Measurements from ENCODE around the gene TTC7B.

The TTC7B gene

DNA sequence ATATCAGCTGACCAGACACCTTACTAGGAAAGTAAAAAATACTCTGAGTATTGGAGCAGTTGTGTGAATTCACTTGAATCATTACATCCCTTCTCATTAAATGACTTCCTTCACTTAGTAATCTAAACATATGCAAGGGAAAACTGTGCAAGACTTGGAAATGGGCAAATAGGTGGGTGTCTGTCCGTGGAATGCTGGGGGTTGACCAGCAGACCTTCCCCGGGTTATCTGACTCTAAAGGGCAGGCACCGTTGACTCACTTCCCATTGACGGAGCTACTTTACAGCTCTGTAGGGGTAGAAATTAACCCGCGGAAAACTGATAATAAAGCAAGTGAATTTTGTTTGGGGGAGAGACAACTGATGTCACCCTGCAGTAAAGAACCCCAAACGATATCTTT is 199.3 kb downstream of the TTC7B start:
- DNase-seq (ENCODE audit: low spot score): no peak

DNA sequence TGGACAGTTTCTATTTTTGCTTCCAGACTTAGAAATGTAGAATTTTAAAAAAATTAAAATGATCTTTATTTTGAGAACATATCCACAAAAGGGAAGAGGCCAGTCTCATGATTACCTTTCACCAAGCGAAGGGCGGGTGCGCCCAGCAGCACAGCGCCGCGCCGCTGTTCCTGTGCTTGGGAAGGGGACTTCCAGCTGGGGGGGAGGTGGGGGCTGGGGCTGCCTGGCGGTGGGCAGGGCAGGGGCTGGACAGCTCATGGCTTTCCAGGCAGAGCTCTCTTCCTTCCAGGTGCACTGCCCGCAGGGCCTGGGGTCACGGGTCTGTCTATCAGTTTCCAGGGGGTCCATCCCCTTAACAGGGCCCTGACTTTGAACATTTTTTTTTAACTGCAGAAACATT is 199.9 kb downstream of the TTC7B start:
- DNase-seq (ENCODE audit: low spot score): no peak

DNA sequence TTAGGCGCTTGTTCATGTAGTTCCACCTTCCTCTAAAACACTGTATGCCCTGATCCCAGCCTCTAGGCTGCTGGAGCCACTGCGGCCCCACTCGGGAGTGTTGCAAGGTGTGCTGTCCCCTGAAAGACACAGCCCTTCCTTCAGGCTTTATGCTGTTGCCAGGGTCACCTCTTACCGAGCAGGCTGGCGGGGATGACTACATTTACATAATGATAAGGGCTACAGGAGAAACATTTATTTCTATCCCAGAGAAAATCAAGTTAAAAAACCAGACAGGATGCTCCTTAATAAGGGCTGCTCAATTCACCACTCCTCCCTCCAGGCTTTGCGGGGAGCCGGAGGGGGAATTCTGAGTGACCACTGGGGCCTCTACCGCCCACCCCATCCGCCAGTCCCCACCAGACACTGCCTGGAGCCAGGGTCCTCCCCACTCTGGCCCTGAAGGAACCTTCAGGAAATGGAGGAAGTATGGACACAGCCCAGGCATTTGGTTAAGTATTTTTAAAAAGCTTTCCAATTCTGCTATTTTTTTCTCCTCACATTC is 200.6 kb downstream of the TTC7B start:
- no peak for DNase-seq (ENCODE audit: low spot score)

DNA sequence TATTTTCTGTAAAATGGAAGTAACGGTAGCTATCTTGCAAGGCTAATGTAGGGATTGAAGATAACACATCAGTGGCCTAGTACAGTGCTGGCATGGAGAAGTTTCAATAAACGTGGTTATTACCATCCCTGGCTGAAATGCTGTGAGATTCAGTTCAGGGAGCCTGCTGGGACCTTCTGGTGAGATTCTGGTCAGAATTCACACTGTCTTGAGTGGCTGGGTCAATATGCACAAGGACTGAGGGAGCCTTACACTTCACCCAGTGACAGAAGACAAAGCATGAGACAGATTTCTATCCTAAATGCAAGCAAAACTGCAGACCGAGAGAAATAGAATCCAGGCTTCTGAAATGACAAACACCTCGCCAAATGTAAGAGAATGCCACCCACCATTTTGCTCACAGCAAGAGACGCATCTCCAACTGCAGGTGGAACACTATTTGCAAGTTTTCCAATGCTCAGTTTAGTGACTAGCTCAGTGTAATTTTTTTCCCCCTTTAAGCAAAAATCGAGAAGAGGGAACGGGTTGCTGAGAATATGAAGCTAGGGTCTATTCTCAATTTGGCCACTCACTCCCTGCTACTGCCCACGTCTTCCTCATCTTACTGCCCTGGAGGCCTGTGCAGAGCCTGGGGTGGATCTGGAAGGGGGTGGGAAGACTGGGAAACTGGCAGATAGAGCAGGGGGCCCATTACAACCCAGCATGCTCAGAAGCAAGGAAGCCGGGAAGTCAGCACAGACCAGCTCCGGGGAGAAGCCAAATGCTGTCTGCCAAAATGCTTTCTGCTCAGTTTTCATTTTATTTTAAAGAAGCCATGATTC is 201.3 kb downstream of the TTC7B start:
- no peak for DNase-seq (ENCODE audit: low spot score)

DNA sequence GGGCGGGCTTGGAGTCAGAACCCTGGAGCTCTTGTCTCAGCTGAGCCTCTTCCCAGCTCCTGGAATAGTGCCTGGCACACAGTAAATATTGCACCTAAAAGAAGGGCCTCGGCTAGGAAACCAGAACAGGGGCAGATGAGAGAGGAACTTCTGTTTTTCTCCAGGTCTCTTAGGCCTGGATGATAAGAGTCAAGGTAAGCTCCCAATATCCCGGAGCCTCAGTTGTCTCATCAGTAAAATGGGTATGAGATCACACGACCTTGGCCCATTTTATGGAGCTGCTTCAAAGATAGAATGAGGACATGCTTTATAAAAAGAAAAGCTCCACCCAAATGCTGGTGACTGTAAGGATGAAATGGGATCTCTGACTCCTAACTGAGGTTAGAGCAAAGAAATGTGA is 202.2 kb downstream of the TTC7B start:
- DNase-seq (ENCODE audit: low spot score): no peak

DNA sequence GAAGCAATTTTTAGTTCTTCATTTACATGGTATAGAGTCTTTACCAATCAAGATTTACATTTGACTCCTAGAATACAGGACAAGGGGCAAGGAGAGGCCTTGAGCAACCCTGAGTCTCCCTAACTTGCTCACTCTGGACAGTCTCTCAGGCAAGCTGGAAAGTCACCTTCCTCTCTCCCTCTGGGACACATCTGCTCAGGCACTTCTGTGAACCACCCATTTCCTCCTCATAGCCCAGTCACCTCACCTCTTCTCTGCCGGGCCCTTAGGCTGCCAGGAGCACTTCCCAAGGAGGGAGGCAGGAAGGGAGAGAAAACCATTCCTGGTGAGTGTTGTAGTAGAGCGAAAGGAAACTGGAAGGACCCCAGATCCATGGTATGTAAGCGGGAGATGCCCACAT is 202.8 kb downstream of the TTC7B start:
- DNase-seq (ENCODE audit: low spot score): no peak

DNA sequence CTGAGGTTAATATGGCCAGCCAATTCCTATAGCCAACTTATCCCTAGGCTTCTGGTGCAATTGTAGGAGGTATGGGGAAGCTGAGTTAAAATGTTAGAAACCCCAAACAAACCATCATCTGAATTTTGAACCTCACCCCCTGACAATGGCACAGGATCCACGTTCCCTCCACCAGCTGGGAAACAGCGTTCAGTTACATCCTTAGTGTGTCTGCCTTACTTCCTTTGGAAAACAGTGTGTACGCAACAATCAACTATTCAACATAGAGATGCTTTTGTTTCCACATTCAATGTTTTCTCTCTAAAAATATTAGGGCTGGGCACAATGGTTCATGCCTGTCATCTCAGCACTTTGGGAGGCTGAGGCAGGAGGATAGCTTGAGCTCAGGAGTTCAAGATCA is 203.4 kb downstream of the TTC7B start:
- no peak for DNase-seq (ENCODE audit: low spot score)

DNA sequence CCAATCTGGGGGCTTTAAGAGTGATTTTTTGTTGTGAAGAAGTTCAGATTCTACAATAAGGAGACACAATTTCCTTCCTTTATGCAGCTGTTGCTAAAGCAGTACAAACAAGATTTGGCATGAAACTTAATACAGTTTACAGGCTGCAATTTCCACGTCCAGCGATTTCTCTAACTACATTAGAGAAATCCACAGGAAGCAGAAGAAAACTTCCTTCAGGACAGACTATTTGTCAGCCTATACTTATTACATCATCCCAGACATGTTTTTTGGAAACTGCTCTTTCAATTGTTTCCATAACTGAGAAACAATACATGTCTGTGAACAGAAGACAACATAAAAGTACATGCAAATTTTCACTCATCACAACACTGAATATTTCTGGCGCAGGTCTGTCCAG is 204.3 kb downstream of the TTC7B start:
- no peak for DNase-seq (ENCODE audit: low spot score)

DNA sequence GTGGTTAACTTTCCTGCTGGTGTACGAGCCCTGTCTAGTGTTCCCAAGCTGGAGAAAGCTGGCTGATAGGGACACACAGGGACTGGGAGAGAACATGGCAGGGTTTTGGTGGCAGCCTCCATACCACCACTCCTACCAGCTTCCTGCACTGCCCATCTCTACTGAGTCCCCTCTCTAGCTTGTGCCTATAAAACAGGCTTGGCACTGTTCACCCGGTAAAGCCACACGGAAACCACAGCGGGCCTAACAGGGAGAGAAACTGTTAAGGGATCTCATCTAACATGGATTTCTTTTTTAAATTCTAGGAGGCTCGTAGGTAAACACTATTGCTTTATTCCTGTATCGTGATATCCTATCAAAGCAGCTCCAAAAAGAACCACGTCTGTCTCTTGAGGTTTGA is 204.7 kb downstream of the TTC7B start:
- no peak for DNase-seq (ENCODE audit: low spot score)

DNA sequence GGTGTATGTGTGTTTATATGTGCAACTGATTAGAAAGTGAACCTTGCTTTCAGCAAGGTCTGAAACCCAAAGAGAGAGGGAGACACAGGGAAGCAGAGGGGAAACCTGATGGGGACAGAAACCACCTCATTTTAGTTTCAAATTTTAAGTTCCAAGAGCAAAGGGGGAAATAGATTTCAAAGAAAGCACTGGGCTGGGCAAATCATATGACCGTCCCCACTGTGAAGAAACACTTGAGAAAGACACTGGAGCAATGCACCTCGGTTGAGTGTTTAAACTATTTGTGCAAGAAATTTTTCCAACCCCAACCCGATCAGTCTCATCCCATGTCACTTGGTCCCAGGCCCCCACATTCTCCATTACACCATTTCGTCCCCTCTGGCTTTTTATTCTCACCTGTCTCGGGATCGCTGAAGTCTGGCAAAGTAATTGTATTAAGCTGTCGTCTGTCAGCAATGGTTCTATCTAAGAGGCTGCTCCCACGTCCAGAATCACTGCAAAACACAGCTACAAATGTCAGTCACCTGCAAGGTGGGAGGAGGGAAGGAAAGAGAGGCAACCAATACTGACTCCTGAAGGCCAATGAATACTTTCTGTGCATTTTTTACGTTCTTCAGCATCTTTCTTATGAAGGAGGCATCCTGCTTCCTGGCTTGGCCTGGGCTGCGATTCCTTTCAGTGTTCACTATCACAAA is 205.7 kb downstream of the TTC7B start:
- no peak for DNase-seq (ENCODE audit: low spot score)

DNA sequence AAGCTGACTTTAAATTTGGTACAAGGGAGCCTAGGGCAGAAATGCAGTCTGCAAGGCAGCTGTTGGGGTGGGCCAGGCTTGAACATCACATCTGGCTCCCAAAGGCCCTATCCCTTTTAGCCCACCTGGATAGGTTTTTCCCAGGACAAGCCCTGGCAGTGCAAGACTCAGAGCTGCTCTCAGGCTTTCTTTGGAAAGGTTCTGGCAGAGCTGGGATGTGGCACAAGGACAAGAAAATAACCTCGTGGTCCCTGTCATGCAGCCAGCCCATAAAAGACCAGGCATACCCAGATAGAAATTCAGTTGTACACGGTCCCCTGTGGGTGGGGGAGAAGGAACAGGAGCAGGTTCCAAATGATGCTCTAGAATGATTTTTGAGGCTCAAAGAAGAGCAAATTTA is 206.9 kb downstream of the TTC7B start:
- DNase-seq (ENCODE audit: low spot score): no peak

DNA sequence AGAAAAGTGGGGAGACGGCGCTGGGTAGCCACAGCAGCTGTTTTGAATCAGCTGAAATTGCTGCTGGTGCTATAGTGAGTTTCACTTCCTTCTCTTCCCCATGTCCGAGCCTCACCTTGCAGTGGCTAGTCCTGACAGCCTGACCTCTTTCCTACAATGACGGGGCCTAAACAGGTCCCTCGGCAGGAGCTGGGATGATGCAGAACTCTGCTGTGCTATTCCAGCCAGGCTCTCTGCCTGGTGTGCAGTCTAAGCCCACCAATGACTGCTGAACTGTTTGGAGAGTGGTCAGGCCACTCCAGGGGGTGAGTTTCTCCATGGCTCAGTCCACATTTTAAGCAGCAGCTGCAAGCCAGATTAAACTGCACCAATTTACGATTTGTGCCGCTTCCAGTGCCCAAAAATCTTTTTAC is 207.3 kb downstream of the TTC7B start:
- DNase-seq (ENCODE audit: low spot score): no peak

DNA sequence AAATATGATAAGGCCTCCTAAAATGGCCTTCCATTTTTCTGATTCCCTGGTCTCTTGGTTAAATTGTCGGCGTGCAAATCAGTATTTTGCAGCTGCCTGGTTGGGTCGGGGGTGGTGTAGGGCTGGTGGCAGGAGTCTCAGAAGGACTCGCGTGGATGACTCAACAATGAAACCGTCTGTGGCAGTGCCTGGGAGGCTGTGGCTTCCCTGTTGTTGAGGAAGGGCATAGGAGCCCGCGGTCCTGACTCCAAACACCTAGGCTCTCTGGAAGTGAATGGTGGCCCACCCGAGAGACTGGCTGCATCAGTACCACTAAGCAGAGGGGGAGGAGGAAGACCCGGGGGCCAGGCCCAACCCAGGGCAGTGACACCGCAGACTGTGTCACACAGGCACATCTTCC is 207.9 kb downstream of the TTC7B start:
- DNase-seq (ENCODE audit: low spot score): no peak

DNA sequence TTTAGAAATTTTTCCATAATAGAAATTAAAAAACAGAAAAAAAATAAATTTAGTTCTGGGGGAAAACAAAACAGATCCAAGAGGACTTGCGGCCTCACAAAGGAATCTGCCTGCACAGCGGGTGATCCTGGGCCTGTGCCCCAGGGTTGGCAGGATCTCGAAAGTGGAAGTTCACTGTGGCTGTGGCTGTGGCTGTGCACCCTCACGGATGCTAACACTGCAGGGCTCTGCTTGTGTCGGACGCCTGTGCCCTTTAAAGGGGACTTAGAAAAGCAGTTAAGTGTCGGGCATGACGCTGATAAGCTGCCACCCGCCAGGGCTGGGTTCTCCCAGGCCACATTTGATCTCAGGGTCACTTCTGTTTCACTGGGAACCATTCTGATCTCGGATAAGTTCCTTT is 209.1 kb downstream of the TTC7B start:
- DNase-seq (ENCODE audit: low spot score): no peak

DNA sequence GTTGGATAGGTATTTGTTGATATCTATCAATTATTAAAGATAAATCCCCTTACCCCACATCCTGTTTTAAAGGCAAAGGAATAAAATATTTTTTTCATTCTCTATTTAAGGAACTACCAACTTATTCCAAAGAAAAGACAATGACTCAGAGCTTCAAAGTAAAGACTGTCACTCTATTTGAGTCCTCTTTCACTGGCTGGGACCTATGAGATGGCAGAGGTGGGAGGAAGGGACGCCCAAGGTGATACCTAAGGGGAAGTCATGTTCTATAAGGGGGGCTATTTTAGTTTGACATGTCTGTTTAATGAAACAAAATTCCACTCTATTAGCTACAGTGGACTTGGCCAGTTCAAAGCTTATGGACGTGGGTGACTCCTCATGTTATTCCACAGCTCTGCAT is 209.8 kb downstream of the TTC7B start:
- DNase-seq (ENCODE audit: low spot score): no peak

DNA sequence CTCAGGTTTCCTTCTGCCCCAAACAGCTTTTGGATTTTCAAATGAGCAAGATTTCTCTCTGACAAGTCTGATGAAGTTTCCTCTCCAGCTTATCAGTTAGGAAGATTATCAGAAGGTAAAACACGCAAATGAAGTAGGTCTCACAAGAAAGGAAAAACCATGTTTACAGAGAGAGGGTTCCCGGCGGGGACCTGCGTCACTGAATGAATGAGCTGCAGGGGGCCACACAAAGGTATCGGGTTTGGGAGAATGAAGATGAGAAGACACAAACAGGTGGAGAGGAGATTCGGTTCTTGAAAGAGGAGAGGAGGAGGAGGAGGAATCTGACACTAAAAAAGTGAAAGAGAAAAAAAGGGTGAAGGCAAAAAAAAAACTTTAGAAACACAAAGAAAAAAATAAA is 210.8 kb downstream of the TTC7B start:
- DNase-seq (ENCODE audit: low spot score): no peak

DNA sequence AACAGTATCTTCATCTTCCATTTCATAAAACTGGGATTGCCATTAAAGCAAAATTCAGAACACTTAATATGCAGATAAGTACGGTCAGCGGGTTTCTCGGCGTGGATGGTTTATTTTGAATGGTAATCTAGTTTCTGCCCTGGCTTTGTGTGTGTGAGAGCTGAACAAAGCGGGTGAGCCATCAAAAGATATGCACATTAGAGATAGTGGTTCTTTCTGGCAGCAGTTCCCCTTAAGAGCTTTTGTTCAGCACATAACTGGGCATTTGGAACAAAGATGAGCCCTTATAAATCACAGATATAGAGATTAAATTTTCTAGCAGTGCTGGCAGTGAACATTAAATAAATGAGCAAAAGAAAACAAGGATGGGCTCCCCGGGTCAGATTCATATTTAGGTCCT is 211.9 kb downstream of the TTC7B start:
- DNase-seq (ENCODE audit: low spot score): no peak

DNA sequence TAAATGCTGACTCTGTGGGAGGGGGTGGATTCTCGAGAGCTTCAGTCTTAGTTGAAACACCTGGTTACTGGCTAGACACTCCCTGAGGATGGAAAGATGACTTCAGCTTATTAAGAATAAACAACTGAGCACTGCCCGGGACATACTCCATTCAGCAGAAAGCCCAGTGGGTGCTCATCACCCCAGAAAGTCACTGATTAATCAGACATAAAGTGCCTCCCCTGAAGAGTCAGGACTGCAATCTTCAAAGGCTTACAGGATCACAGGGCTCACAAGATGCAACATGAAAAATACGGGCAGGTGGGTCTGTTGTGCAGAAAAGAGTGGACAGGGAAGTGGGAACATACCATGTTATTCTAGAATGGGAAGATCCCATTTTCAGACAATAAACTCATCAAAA is 212.4 kb downstream of the TTC7B start:
- no peak for DNase-seq (ENCODE audit: low spot score)

DNA sequence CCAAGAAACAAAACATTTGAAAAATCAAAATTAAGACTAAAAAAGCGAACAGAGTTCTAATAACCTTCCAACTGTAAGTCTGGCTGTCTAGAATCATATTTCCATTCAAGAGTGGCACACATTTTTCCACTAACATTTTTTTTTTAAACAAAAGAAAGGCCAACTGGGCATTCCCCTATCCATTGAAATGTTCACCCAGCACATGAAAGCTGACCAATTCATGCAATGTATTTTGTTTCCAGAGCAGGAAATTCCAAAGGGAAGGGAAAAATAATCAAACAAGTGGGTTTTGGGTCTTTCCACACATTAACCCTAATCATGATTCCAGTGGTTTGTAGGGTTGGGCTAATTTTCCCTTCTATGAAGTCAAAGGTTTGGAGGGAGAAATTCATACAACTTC is 212.9 kb downstream of the TTC7B start:
- no peak for DNase-seq (ENCODE audit: low spot score)

DNA sequence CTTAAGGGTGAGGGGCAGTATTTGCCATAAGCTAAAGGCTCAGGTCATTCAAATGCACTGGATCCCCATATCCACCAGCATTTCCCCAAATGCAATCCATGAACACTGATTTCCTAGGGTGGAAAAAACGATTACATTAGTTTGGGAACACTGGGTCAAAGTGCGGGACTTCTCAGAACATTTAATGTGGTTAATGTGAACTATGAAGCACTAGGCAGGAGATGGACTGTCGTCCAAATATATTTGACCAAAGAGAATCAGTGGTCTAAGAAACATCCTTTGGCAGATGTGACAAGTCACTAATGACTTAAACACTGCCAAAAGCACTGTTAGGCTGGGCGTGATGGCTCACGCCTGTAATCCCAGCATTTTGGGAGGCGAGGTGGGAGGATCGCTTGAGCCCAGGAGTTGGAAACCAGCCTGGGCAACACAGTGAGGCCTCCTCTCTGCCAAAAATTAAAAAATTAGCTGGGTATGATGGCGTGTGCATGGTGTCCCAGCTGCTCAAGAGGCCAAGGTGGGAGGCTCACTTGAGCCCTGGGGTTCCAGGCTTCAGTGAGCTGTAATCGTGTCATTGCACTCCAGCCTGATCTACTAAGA is 214.0 kb downstream of the TTC7B start:
- no peak for DNase-seq (ENCODE audit: low spot score)

DNA sequence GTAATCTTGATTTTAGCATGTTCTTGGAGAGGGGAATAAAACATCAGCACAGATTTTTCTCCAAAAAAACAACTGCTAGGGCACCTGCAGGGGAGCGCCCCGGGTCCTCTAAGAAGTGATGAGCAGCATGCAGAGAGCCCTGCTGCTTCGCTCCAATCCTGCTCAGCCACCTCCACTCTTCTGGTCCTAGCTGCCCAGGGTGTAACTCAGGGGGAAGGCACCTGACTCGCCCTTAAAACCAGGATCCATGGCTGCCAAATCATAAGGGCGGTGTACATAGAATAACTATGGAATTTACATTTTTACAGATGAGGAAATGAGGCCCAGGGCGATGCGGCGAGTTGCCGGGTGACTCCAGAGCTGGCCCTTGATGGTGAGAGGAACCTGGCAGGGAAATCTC is 214.7 kb downstream of the TTC7B start:
- no peak for DNase-seq (ENCODE audit: low spot score)

DNA sequence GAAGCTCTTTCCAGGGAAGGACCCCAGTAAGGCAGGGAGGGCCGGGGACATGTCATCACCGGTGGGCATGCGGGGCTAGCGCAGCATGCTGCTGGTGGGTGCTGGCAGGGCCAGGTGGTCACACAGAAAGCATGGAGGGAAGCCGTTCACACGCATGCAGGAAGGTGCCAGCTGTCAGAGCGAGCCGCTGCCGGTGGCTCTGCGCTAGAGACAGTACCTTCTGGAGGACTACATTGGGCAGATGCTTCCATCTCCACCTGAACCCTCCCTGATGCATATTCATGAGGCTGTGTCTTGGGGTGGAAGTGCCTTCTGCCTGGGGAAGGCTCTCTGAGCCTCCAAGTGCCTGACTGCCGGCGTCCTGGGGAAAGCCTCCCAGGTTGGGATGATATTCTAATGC is 215.6 kb downstream of the TTC7B start:
- DNase-seq (ENCODE audit: low spot score): no peak
